ACC112 (cell line): Measurements from ENCODE around the gene GPR25.
A peak's percentile ranks its signal among the peaks of the same experiment; 100 is the strongest.

Source experiments
- H2AFZ ChIP-seq: fragments of 200-600 bp; sonication (generic); one replicate; pipeline ENCODE4 v1.6.0; 2017; ENCODE audit warnings: antibody characterized with exemption, low read length; ENCODE audit not compliant: unreplicated experiment
- H3K27ac ChIP-seq: fragments of 200-600 bp; sonication (generic); 2 replicates; pipeline ENCODE4 v1.5.1; 2014; ENCODE audit warnings: low read depth, mild to moderate bottlenecking, antibody characterized with exemption, low read length, moderate library complexity
- H3K27me3 ChIP-seq: fragments of 200-600 bp; sonication (generic); 2 replicates; pipeline ENCODE4 v1.6.1; 2014; ENCODE audit warnings: mild to moderate bottlenecking, antibody characterized with exemption, low read length, moderate library complexity, mixed read lengths; ENCODE audit not compliant: insufficient read depth
- H3K36me3 ChIP-seq: fragments of 200-600 bp; sonication (generic); 2 replicates; pipeline ENCODE4 v1.6.1; 2016; ENCODE audit warnings: mild to moderate bottlenecking, antibody characterized with exemption, low read length, moderate library complexity, mixed read lengths; ENCODE audit not compliant: insufficient read depth
- H3K4me1 ChIP-seq: fragments of 200-600 bp; sonication (generic); one replicate; pipeline ENCODE4 v1.6.1; 2016; ENCODE audit warnings: low read length, mixed read lengths; ENCODE audit not compliant: insufficient read depth, unreplicated experiment, control insufficient read depth
- H3K4me3 ChIP-seq: fragments of 200-600 bp; sonication (generic); 2 replicates; pipeline ENCODE4 v1.5.1; 2014; ENCODE audit warnings: mild to moderate bottlenecking, low read depth, low read length
- H3K79me2 ChIP-seq: fragments of 200-600 bp; sonication (generic); one replicate; pipeline ENCODE4 v1.6.0; 2016; ENCODE audit warnings: low read length; ENCODE audit not compliant: control insufficient read depth, unreplicated experiment, insufficient read depth

GPR25 gene

GRCh38 chr1:200856716-200857357 lies 15.9 kb upstream of the GPR25 start:
- H3K36me3 ChIP-seq = peaks cover 35% of the 10 kb centered on the region
- H3K79me2 ChIP-seq = no peaks in the 10 kb centered on the region
- peaks cover 14% of the 10 kb centered on the region for H3K4me1 ChIP-seq
- H3K27ac ChIP-seq = peak overlapping the region; percentile 39
- H2AFZ ChIP-seq = no peak overlapping the region
- no peak overlapping the region for H3K4me3 ChIP-seq
- H3K27me3 ChIP-seq = no peaks in the 10 kb centered on the region

- Histone ChIP-seq H3K27ac (no peak overlapping the region), H3K36me3 (peaks cover 29% of the 10 kb centered on the region; the same call in 1 of the 2 replicates), H2AFZ (no peak overlapping the region), H3K4me1 (peaks cover 14% of the 10 kb centered on the region), H3K4me3 (no peak overlapping the region), H3K79me2 (no peaks in the 10 kb centered on the region), H3K27me3 (no peaks in the 10 kb centered on the region)
Observed at GRCh38 chr1:200857804-200858203, 15.0 kb upstream of the GPR25 start.

GRCh38 chr1:200861937-200862647 lies 10.7 kb upstream of the GPR25 start:
- Histone ChIP-seq H3K36me3 (peaks cover 23% of the 10 kb centered on the region; the same call in 1 of the 2 replicates), H3K4me3 (no peak overlapping the region), H3K27me3 (no peaks in the 10 kb centered on the region), H3K79me2 (no peaks in the 10 kb centered on the region), H2AFZ (no peak overlapping the region), H3K27ac (no peak overlapping the region), H3K4me1 (peaks cover 4% of the 10 kb centered on the region)

DNA sequence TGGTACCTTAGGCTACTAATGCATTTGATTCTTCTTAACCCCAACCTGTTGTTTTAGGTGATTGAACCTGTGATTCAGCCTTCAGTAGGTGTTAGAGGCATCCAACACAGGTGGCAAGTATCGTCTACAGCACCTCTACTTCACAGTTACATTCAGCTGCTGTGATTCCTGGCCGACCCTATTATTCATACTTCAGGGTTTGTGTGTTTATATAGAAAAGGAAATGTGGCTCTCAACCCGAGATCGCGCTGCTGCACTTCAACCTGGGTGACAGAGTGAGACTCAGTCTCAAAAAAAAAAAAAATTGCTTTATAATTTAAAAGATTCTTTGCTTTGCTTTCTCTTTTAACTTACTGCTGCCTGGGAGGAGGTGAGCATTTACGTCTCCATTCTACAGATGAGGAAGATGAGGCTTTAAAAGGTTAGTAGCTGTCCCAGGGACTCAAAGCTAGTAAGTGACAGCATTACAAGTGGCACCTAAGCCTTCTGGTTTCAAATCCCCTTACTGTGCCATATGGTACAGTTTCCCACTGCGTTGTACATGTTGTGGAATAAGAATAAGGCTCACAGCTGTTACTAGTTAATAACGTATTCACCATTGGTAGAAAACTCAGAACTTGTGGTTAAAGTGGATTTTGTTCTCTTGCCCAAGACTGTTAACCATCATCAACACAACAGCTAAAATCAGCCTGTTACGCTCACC lies 9.9 kb upstream of the GPR25 start:
- Histone ChIP-seq H2AFZ (no peak overlapping the region), H3K4me3 (no peak overlapping the region), H3K27ac (no peak overlapping the region), H3K36me3 (peaks cover 15% of the 10 kb centered on the region; the same call in 1 of the 2 replicates), H3K27me3 (peaks cover 6% of the 10 kb centered on the region; the same call in 1 of the 2 replicates), H3K4me1 (no peaks in the 10 kb centered on the region), H3K79me2 (no peaks in the 10 kb centered on the region)

GRCh38 chr1:200866116-200866515 lies 6.7 kb upstream of the GPR25 start:
- Histone ChIP-seq H3K4me1 (no peaks in the 10 kb centered on the region), H3K27me3 (peaks cover 16% of the 10 kb centered on the region), H3K27ac (no peak overlapping the region), H3K36me3 (no peaks in the 10 kb centered on the region; the same call in 1 of the 2 replicates), H3K79me2 (no peaks in the 10 kb centered on the region), H3K4me3 (no peak overlapping the region), H2AFZ (no peak overlapping the region)

- Histone ChIP-seq H3K4me3 (no peak overlapping the region), H3K27me3 (peaks cover 20% of the 10 kb centered on the region), H3K79me2 (no peaks in the 10 kb centered on the region), H3K4me1 (no peaks in the 10 kb centered on the region), H2AFZ (no peak overlapping the region), H3K36me3 (no peaks in the 10 kb centered on the region; the same call in 1 of the 2 replicates), H3K27ac (no peak overlapping the region)
Observed at GRCh38 chr1:200866521-200866920, 6.3 kb upstream of the GPR25 start.

DNA sequence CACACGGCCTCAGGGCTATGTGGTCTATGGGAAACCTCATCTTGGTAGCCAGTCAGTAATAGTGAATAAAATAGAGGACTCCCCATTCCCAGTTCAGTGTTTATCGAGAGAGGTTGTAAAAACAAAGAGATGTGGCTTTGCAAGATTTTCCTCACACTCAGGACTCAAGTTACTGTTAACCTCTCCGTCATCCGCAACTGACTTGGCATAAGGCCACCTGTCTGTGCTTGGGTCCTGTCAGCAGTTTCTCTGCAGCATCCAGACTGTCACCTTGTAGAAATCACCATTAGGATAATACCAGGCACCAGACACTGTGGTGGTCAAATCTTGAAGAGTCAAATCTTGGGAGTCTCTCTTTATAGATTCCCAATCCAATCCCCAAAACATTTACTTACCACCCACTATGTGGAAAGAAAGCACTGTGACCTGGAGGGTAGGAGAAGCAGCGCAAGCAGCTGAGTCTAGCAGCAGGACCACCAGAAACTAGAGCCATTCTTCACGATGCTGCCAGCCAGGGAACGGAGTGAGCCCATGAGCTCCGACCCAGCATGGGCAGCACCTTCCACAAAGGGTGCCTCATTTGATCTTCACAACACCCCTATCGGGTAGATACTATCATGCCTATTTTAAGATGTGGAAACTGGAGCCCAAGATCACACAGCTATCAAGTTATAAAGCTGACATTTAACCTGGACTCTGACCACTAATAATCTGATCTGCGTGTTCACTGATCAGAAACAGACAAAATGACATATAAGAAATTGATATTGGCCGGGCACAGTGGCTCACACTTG lies 5.6 kb upstream of the GPR25 start:
- peaks cover 27% of the 10 kb centered on the region for H3K27me3 ChIP-seq

GRCh38 chr1:200869376-200869752 lies 3.4 kb upstream of the GPR25 start:
- Histone ChIP-seq H3K4me1 (no peaks in the 10 kb centered on the region), H3K4me3 (no peak overlapping the region), H3K79me2 (no peaks in the 10 kb centered on the region), H2AFZ (no peak overlapping the region), H3K36me3 (no peaks in the 10 kb centered on the region; the same call in 1 of the 2 replicates), H3K27me3 (peaks cover 49% of the 10 kb centered on the region), H3K27ac (no peak overlapping the region)

More for the DNA sequence above, 5.6 kb upstream of the GPR25 start:
- Histone ChIP-seq H3K79me2 (no peaks in the 10 kb centered on the region), H3K27ac (no peak overlapping the region), H3K4me1 (no peaks in the 10 kb centered on the region), H3K36me3 (no peaks in the 10 kb centered on the region; the same call in 1 of the 2 replicates), H3K4me3 (no peak overlapping the region), H2AFZ (no peak overlapping the region)

GRCh38 chr1:200869753-200870391 lies 2.9 kb upstream of the GPR25 start:
- no peak overlapping the region for H3K27ac ChIP-seq
- H2AFZ ChIP-seq = no peak overlapping the region
- H3K4me1 ChIP-seq = no peaks in the 10 kb centered on the region
- H3K27me3 ChIP-seq = peaks cover 54% of the 10 kb centered on the region
- H3K4me3 ChIP-seq = no peak overlapping the region
- no peaks in the 10 kb centered on the region; the same call in 1 of the 2 replicates for H3K36me3 ChIP-seq
- H3K79me2 ChIP-seq = no peaks in the 10 kb centered on the region
